GM18520 (cell line): Measurements from ENCODE around the gene TTC6.
"Not testable (repeated sequence)": the region's sequence is repeated elsewhere in the genome, so short reads cannot be mapped to it uniquely, and the experiment has no call there.

Experiments used
- ATAC-seq: cut with Tn5 transposase; IDR thresholded peaks from one replicate; pipeline ENCODE4 v1.9.1; 2021; ENCODE audit not compliant: unreplicated experiment

Gene TTC6, protein sequence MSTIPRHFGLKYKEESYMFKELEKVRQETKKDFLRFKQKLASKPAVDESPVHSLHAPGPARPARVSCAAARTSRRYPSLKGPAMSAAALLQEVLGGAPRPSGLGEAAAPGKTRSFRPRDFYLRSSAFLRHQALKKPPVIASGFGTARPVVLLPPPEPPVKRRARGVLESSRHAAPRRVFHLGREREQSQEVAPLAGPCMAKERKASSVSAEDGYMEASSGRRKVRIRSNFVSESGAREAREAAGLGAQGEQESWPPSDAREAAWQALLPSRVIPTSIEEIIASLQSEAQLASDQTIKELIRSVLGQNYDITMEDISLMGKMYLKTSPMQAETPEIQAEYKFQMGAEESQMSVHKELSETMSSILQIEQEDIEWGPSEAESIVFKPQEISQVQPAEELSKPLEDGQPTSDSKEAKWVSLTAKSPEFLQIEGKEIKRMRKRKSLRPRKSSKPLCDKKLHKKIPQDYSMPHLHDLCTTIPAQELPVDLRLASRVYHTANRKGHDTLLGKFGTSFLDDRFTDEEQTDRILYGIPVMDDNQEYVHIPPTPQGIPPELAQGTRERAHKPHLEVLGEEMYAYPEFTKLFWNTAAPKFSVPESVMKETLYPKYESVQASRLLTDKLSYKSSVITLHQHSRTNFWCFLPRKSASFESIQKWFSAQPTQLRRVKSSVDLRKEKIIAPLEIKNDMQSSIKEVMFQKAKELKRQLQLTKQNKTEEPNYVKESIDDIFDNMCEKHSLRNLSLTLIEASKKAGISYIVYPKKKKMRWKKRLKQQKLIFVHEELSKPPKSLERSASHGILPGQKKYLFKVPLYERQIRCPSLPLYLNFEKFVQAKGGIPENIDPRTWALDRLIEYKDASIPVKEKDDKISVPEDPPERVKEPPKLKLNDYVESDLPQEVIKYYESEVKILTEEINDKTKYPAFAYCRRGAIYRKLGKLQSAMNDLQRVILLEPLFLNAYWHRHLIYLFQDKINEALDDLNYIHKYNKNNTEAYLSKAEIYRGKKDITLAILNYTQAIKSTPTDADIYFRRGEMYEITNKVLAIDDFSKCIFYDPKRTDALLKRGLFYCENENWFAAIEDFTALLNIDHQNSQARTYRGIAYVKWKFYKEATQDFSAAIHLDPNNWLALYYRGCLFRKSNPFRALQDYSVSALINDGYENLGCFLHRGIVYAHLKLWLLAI (N-terminal part only)

DNA sequence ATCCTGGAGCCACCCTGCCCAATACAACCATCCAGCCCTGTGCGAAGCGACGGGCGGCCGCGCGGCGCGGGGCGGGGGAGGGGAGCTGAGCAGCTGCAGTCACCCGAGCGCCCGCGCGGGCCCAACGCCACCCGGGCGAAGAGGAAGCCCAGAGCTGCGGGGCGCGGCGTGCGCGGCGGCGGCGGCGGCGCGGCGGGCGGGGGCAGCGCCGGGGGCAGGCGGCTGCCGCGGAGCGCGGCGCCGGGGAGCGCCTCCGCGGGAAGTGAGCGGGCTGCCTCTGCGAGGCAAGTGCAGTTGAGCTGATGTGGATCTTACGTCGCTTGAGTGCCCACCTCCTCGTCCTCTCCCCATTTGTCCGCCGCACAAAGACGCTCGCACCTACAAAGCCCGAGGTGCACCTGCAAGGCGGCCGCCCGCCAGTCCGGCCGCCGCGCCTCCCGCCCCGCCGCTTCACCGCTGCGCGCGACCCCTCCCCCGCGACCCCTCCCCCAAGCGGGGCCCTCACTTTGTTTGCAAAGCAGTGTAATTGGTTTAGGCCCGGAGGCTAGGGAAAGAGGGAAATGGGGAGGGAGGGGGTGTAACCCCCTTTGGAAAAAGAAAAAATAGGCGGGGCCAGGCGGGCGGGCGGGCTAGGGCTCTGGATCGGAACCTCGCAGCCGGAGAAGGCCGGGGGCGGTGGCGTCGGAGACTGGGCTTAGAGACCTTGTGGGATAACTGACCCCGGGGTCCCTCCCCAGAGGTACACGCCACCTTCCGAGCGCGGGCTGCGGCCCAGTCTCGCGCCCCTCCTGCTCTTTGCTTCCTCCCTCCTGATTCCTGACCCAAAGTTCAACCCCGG, at the start of gene TTC6, which contains the start of gene FOXA1:
TTC6 (plus strand) TSS at position 659 of the 838 bp plus-strand sequence. CDS start 26,436 bp downstream, outside the sequence.
FOXA1 (minus strand) TSS at position 279 of the 838 bp plus-strand sequence; CDS start at position 2, 277 bp downstream.
- ATAC-seq, result no peak

DNA sequence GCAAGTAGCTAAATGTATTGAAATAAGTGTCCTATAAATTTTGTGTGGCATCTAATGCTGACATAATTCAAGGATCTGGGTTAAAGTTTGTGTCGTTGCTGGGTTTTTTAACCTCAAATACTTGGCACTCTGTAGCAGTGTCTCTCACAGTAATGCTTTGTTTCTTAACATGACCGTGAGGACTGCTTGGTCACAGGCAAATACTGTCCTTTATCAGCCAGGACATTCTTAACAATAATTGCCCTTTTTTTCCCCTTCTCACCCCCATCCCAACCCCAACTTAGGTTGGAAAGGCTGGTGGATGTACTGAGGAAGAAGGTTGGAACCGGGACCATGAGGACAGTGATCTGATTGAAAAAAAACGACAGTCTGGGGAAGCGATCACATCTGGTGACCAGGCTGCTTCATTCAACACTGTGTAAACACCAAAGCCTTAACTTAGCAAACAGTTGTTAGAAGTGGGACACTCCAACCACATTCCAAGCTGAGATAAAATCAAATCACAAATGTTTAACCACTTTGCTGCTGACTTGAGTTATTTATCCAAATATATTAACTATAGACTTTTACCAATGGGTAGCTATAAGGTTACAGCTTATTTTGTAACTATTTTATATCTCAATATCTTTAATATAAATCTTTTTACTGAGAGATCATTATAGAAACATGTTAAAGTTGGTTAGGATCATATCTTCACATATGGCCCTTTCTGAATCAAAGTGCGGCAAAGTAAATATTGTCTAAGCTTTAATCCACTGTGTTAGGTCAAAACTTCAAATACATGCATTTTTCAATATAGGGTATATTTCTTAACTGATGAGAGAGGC, 48.6 kb upstream of the TTC6 start:
- no peak for ATAC-seq

DNA sequence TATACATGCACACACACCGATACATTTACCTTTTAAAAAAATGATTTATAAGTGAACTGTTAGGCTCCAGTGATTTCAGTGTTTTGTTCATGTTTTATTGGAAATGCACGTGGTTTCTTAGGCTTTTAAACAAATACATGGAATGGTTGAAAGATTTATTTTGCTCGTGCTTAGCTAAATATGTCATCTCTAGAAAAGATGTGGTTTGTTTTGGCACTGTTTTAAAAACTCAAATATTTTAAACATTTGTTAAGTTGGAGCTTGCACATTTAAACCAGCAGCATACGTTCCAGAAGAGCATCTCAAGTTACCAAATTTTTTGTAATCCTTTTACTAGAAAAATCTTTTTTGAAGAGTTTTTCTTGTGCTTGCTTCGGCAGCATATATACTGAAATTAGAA, 44.9 kb upstream of the TTC6 start:
- ATAC-seq, result no peak

DNA sequence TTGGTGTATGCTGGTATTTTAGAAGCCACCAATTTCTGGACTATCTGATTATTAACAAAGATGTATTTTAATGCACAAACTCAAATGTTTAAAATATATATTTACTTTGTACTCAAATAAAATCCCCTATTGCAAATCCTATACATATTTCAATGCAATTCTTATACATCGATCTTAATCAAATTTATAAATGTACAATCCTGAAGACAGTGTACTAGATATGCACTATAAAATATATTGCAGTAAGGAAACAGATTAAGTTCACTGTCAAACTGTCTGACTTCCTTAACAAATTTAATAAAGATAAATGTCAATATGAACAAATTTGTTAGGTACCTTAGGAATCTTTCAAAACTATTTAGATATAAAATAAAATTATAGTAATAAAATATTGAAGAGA, 44.3 kb upstream of the TTC6 start:
- no peak for ATAC-seq

DNA sequence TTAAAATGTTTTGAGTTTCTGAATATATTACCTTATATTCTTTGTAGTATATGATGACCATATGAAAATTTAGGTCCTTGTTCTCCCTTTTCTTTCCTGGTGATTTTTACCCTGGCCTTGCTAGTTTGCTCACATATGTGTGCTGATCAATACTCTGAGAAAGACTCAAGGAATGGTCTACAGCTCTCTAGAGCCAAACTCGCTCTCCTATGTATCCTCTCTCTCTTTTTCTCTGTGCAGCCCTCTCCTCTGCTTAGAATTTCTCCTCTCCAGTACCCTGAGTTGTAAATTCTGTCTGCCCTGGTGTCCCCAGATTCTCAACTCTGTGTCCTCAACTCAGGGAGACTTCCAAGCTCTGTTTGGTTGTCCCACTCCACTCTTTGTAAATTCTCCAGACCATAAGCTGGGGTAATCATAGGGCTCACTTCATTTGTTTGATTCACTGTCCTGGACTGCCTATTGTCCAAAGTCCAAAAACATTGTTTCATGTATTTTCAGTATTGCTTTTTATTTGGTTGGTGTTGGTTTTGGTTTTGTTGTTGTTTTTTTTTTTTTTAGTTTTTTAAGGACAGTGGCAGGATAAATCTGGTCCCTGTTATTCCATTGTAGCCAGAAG, 41.4 kb upstream of the TTC6 start:
- ATAC-seq, result no peak

DNA sequence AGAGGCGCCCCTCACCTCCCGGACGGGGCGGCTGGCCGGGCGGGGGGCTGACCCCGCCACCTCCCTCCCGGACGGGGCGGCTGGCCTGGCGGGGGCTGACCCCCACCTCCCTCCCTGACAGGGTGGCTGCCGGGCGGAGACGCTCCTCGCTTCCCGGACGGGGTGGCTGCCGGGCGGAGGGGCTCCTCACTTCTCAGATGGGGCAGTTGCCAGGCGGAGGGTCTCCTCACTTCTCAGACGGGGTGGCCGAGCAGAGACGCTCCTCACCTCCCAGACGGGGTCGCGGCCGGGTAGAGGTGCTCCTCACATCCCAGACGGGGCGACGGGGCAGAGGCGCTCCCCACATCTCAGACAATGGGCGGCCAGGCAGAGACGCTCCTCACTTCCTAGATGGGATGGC, 39.8 kb upstream of the TTC6 start:
- ATAC-seq, result not testable (repeated sequence)

DNA sequence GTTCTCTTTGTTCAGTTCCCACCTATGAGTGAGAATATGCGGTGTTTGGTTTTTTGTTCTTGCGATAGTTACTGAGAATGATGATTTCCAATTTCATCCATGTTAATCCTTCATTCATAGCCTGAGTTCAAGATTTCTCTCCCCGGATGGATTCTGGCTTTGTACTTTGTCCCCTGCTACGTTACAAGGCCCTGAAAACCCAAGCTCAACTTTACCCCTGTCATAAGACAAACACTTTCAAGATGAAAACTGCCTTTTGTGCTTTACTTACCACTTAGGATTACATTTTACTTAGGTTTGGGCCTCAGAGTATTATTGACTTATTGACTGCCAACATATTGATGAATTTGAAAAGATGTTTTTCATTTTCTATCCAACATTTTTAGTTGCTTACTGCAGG, 36.7 kb upstream of the TTC6 start:
- ATAC-seq, result no peak

DNA sequence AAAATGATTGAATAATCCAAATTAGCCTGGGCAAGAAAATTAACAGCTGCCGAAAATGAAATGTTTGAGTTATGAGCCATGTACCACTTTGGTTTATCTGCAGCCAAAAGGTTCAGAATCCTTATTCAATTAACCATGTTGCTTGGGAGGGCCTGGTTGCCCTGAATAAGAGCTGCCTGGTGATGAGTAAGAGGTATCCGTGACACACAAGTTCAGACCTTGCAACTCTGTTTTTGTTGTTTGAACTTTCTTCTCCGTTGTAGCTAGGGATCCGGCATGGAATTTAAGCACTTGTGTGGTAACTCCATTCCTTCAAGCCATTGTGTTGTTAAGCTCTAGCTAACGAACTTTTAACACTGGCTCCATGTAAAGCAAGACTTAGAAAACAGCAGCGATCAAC, 36.0 kb upstream of the TTC6 start:
- no peak for ATAC-seq

DNA sequence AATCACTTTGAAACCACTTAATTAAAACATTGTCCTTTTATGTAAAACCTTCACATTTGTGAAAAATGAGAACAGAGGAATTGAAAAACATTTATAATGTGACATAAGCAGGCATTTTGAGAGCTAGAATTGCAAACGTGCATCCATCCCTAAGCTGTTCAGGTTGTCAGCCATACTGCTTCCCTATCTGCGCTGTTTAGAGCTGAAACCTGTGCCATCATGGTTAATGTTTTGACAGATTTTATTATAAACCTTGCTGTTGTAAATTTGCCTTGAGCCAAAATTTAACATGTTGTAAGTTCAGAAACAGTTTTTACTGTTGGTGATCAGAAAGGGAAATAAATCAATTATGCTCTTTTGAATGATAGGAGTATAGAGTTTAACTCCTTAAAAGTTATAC, 32.2 kb upstream of the TTC6 start:
- no peak for ATAC-seq

DNA sequence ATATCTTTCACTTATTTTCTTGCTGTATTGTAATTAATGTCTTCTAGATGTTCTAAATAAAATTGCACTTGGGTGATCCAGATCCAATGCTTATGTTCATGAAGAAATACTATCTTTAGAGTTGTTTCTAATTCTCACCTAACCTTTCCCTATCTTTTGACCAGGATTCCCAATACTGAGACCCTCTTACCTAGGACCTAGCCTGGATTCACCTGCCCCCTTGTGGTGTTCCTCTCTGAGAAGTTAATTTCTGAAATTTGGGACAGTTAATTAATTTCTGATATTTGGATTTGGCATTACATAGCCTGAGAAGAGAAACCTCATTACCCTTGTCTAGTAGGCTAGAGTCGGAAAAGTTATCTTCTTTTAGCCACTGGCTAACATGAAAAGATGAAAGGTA, 29.9 kb upstream of the TTC6 start:
- no peak for ATAC-seq

DNA sequence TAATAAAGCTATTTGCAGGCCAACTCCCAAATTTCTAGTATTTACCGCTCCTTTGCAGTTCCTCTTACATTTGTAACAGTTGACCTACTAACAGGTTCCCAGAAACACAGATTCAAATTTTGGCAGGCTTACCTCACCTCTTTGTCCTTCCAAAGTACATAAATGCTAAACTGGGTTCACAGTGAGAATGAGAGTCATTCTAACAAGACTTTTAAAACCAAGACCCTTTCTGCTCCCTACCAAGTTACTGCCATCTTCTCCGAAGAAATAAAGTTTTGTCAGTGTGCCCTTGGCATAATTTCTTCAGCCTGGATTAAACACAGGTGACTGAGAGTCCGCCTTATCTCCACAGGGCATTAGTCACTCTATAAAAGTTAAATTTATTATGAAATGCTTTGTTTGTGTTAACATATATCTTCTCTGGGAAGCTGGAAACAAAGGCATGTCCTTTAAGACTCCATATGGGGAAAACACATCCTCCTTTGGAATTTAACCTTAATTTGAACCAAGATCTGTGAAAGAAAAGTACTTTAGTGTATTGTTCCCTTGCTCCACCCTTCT, 28.5 kb upstream of the TTC6 start:
- ATAC-seq, result no peak

DNA sequence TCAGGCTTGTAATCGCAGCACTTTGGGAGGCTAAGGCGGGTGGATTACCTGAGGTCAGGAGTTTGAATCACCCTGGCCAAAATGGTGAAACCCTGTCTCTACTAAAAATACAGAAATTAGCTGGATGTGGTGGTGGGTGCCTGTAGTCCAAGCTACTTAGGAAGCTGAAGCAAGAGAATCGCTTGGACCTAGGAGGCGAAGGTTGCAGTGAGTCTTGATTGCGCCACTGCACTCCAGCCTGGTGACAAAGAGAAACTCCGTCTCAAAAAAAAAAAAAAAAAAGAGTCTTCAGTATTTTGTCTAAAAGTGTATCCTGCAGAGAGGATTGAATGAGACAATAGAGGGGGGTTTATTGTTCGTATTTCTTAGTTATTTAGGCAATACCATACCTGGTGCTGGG, 25.7 kb upstream of the TTC6 start:
- no peak for ATAC-seq

DNA sequence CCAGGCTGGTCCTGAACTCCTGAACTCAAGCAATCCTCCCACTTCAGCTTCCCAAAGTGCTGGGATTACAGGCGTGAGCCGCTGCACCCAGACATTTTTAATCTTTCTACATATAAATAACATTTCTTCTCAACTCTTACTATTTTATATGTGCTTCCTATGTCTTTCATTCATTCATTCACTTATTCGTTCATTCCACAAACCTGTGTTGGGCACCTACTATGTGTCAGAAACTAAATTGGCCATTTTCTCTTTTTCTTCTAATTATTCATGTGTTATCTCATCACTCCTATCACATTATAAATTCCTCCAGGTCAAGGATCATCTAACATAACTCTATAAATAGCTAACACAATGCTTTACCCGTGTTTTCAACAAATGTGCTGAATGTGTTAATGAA, 24.0 kb upstream of the TTC6 start:
- no peak for ATAC-seq

DNA sequence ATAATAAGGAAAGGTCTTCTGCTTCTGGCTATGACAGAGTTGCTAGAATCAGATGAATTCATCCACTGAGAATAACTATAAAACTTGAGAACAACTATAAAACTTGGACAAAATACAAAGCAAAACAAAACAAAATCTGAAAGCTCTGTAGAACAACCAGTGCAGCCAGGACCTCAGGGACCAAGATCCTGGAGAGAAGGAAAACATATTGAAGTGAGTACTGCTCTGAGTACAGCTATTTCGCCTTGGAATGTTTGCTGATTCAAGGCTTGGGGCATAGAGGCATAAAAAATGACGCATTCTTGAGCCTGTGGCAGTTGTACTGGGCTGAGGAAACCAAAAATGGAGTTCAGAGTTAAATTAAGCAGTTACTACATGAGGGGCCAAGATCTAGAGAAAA, 22.1 kb upstream of the TTC6 start:
- no peak for ATAC-seq

DNA sequence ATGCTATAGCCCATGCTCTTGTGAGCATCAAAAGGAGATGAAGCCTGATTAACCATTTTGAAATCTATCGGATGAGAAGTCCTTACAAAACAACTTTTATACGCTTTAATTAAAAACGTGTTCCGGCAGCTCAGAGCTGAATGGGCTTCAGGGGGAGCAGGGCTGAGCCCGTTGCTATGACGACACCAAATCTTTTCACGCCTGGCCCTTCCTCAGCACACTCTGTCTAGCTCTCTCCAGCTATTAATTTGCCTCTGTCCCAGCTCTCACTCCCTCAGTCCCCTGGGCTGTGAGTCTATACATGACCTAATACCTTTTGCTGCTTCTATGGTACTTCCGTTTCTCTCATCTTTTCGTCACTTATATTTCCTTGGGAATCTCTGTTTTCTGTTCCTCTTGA, 16.2 kb upstream of the TTC6 start:
- no peak for ATAC-seq

DNA sequence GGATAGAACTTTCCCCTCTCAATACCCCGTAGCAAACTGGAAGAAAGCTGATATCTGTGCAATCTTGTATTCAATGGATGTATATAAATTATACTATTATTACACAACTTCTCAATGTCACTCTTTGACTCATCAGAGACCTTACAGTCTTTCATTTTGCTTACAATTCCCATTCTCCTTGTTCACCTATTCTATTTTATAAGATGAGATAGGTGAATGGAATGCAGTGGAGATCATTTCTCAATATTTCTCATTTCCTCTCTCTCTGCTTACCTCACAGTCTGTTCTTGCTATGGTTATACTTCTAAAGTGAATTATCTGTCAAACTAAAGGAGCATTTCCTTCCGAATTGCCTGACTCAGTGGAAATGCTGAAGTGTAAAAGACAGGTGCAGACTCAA, 15.3 kb upstream of the TTC6 start:
- ATAC-seq, result no peak

DNA sequence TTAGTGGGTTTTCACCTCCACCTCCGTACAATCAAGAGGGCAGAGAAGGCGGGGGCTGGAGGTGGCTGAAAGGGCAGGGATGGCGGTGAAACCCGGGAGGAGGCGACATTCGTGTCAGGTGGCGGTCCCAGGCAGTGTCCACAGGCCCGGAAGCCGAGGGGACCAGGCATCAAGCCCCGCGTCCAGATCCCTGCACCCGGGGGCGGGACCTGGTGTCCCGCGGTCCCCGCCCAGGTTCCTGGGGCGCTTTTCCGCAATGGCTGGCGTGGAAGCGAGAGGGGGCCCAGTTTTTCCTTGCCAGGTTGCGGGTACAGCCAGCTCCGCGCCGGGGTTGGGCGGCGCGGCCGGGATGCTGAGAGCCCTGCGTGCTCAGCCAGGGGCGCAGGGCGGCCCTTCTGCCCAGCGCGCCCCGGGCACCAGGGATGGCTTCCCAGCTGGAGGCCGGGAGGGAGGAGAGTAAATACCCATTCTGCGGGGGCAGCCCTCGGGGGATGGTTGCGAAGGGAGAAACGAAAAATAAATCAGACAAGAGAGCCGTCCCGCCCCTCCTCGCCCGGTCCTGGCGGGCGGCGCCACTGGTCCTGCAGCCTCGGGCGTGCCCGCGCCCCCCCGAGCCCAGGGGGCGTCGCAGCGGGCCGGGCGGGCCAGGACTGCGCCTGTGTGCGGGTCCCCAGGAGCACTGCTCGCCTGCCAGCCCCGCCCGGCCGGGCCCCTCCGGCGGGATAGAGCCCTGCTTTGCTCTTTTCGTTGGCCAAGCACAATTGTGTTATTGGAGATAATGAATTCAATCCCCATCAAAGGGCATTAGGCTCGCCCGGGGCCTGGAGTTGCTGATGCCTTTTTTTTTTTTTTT, 11.8 kb upstream of the TTC6 start:
- no peak for ATAC-seq
